ENCODE data around the gene DNMBP.
"Not testable (repeated sequence)": the region's sequence is repeated elsewhere in the genome, so short reads cannot be mapped to it uniquely, and the experiment has no call there.

DNMBP gene

GRCh38 chr10:99983280-99983988 is 26.3 kb downstream of the DNMBP start:
- peak; percentile 53 for DNase-seq

GRCh38 chr10:99982728-99983127 is 27.0 kb downstream of the DNMBP start:
- no peak for DNase-seq

- DNase-seq: peak; percentile 88
These were observed 28.1 kb downstream of the DNMBP start for GRCh38 chr10:99981581-99982199.

- DNase-seq: no peak
These were observed 30.6 kb downstream of the DNMBP start for GRCh38 chr10:99979066-99979685.

GRCh38 chr10:99977916-99978315 is 31.8 kb downstream of the DNMBP start:
- no peak for DNase-seq

- no peak for DNase-seq
These were observed 32.7 kb downstream of the DNMBP start for GRCh38 chr10:99976886-99977665.

GRCh38 chr10:99975942-99976809 is 33.6 kb downstream of the DNMBP start:
- DNase-seq: peak; percentile 14

- no peak for DNase-seq
These were observed 34.5 kb downstream of the DNMBP start for GRCh38 chr10:99975106-99975829.

- DNase-seq: no peak
These were observed 36.6 kb downstream of the DNMBP start for GRCh38 chr10:99973190-99973589.

- no peak for DNase-seq
These were observed 41.8 kb downstream of the DNMBP start for GRCh38 chr10:99967961-99968360.

GRCh38 chr10:99966306-99966705 is 43.4 kb downstream of the DNMBP start:
- no peak for DNase-seq

- no peak for DNase-seq
These were observed 44.0 kb downstream of the DNMBP start for GRCh38 chr10:99965700-99966099.

GRCh38 chr10:99964791-99965190 is 45.0 kb downstream of the DNMBP start:
- DNase-seq: no peak

GRCh38 chr10:99963467-99964165 is 46.1 kb downstream of the DNMBP start:
- not testable (repeated sequence) for DNase-seq

GRCh38 chr10:99958806-99959205 is 50.9 kb downstream of the DNMBP start:
- DNase-seq: no peak

GRCh38 chr10:99958302-99958701 is 51.4 kb downstream of the DNMBP start:
- no peak for DNase-seq

GRCh38 chr10:99953510-99953909 is 56.2 kb downstream of the DNMBP start:
- DNase-seq: not testable (repeated sequence)

GRCh38 chr10:99952799-99953198 is 56.9 kb downstream of the DNMBP start:
- no peak for DNase-seq

GRCh38 chr10:99946051-99946450 is 63.7 kb downstream of the DNMBP start:
- DNase-seq: not testable (repeated sequence)

GRCh38 chr10:99945263-99945662 is 64.5 kb downstream of the DNMBP start:
- no peak for DNase-seq

GRCh38 chr10:99944860-99945259 is 64.9 kb downstream of the DNMBP start:
- no peak for DNase-seq
